Endothelial cell of umbilical vein (primary cell): ENCODE results near the gene COX8A.

Experiments used
- EZH2 ChIP-seq: IDR thresholded peaks from 2 replicates; pipeline ENCODE4 v1.6.1; 2012; ENCODE audit warnings: borderline replicate concordance, low read depth, mild to moderate bottlenecking, moderate library complexity, low read length, inconsistent platforms; ENCODE audit not compliant: severe bottlenecking
- FOS ChIP-seq: IDR thresholded peaks from 2 replicates; pipeline ENCODE4 v1.6.1; 2011; ENCODE audit warnings: mild to moderate bottlenecking, low read length, moderate library complexity, borderline replicate concordance; ENCODE audit not compliant: insufficient read depth
- POLR2A ChIP-seq: IDR thresholded peaks from 2 replicates; pipeline ENCODE4 v1.6.1; 2012; ENCODE audit warnings: low read depth, mild to moderate bottlenecking, control low read depth, low read length
- POLR2AphosphoS5 ChIP-seq: IDR thresholded peaks from 2 replicates; pipeline ENCODE4 v1.6.1; 2012; ENCODE audit warnings: low read depth, mild to moderate bottlenecking, control low read depth, low read length, moderate library complexity; ENCODE audit not compliant: insufficient read depth
- TF ChIP-seq, protein P1 (sequence below), 2 donors: IDR thresholded peaks; 1 replicate in 1 of 2; 2 replicates in 1 of 2; pipeline ENCODE4 v1.5.1; 2011; ENCODE audit warnings: low read length in 2 of 2, mild to moderate bottlenecking in 2 of 2, moderate library complexity in 2 of 2, control low read depth in 1 of 2, inconsistent platforms in 1 of 2, low read depth in 1 of 2; ENCODE audit not compliant: insufficient read depth in 1 of 2; ENCODE audit errors: extremely low read depth in 1 of 2
- TF ChIP-seq, protein P2 (sequence below): IDR thresholded peaks from 2 replicates; pipeline ENCODE4 v1.6.1; 2011; ENCODE audit not compliant: insufficient read depth, insufficient read length

DNA sequence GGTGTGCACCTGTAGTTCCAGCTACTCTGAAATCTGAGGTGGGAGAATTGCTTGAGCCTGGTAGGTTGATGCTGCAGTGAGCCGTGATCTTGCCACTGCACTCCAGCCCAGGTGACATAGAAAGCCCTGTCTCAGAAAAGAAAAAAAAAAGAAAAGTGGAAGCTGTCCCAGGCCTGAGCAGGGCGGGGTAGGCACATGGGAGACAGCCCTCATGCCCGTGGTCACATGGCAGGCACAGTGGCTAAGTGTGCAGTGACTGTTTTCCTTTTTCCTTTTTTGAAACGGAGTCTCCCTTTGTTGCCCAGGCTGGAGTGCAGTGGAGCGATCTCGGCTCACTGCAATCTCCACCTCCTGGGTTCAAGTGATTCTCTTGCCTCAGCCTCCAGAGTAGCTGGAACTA lies 19.6 kb downstream of the COX8A start:
- TF ChIP-seq, protein P1, sequence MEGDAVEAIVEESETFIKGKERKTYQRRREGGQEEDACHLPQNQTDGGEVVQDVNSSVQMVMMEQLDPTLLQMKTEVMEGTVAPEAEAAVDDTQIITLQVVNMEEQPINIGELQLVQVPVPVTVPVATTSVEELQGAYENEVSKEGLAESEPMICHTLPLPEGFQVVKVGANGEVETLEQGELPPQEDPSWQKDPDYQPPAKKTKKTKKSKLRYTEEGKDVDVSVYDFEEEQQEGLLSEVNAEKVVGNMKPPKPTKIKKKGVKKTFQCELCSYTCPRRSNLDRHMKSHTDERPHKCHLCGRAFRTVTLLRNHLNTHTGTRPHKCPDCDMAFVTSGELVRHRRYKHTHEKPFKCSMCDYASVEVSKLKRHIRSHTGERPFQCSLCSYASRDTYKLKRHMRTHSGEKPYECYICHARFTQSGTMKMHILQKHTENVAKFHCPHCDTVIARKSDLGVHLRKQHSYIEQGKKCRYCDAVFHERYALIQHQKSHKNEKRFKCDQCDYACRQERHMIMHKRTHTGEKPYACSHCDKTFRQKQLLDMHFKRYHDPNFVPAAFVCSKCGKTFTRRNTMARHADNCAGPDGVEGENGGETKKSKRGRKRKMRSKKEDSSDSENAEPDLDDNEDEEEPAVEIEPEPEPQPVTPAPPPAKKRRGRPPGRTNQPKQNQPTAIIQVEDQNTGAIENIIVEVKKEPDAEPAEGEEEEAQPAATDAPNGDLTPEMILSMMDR (IDR thresholded peaks at IDR 0.05; ENCODE audit: extremely low read depth in 1 of 2, insufficient read depth in 1 of 2, low read depth in 1 of 2, low read length in 2 of 2): no peak
- TF ChIP-seq EZH2 (no peak), POLR2A (no peak), POLR2AphosphoS5 (no peak), FOS (no peak)
- TF ChIP-seq, protein P2, sequence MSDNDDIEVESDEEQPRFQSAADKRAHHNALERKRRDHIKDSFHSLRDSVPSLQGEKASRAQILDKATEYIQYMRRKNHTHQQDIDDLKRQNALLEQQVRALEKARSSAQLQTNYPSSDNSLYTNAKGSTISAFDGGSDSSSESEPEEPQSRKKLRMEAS: no peak
